ENCODE results near the gene APEH. TPM values are rescaled to one million over a fixed set of nuclear protein-coding genes. Genes with fewer than 3 reads are reported as not detected.
"Not testable (repeated sequence)": the region's sequence is repeated elsewhere in the genome, so short reads cannot be mapped to it uniquely, and the experiment has no call there.

APEH gene
- total RNA-seq, 1 donor from 2014 or later: 111 TPM

DNA sequence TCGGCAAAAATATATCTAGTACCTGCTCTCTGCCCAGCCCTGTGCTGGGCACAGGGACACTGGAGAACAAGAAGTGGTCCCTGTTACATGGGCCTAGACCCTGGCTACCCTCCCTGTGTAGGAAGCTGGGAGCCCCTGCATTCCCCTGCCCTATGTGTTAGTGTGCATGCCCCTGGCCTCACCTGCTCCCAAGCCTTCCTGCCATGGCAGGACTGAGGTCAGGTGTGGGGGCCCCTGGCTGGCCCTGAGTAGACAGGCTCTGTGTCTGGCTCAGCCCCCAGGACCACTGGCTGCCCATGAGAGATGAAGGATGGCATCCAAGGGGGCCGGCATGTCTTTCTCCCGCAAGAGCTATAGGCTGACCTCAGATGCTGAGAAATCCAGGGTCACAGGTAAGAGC lies 16.7 kb downstream of the APEH start:
- H3K27me3 Mint-ChIP-seq (ENCODE audit: low read depth); H3K36me3 Mint-ChIP-seq (ENCODE audit: low read depth); H3K9me3 Mint-ChIP-seq; intact Hi-C loops (cut with micrococcal nuclease); DNase-seq (ENCODE audit: low spot score); H3K27ac Mint-ChIP-seq: not testable (repeated sequence)
- Mint-ChIP-seq H3K4me3 (ENCODE audit: low read depth) (peak overlapping the region; percentile 96), H3K4me1 (ENCODE audit: low read depth) (peaks cover 18% of the 10 kb centered on the region)

DNA sequence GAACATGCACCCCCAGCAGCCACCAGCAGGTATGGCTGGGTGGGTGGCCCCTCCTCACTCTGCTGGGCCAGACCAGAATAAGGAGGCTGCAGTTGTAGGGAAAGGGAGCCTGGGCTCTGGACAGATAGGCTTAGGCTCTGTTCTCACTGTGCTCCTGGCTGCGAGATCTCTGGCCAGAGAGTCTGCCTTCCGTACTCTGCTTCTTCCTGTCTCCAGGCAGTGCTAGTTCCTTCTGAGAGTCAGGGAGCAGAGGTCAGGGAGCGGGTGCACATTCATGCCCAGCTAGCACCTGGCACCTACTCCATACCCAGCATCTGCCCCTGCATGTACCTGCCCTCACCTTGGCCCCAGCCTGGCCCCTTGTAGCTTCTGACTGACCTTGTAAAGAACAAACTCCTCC lies 17.3 kb downstream of the APEH start:
- H3K9me3 Mint-ChIP-seq; DNase-seq (ENCODE audit: low spot score); H3K4me3 Mint-ChIP-seq (ENCODE audit: low read depth); H3K27ac Mint-ChIP-seq; H3K36me3 Mint-ChIP-seq (ENCODE audit: low read depth); H3K27me3 Mint-ChIP-seq (ENCODE audit: low read depth); intact Hi-C loops (cut with micrococcal nuclease): not testable (repeated sequence)
- peaks cover 18% of the 10 kb centered on the region for H3K4me1 Mint-ChIP-seq (ENCODE audit: low read depth)

GRCh38 chr3:49694409-49695070 lies 20.4 kb downstream of the APEH start:
- H3K27me3 Mint-ChIP-seq (ENCODE audit: low read depth); H3K36me3 Mint-ChIP-seq (ENCODE audit: low read depth); H3K9me3 Mint-ChIP-seq; intact Hi-C loops (cut with micrococcal nuclease); H3K27ac Mint-ChIP-seq; H3K4me3 Mint-ChIP-seq (ENCODE audit: low read depth); DNase-seq (ENCODE audit: low spot score): not testable (repeated sequence)
- peaks cover 15% of the 10 kb centered on the region for H3K4me1 Mint-ChIP-seq (ENCODE audit: low read depth)

GRCh38 chr3:49695350-49696015 lies 21.3 kb downstream of the APEH start:
- H3K4me3 Mint-ChIP-seq (ENCODE audit: low read depth); intact Hi-C loops (cut with micrococcal nuclease); H3K4me1 Mint-ChIP-seq (ENCODE audit: low read depth); H3K9me3 Mint-ChIP-seq; H3K27ac Mint-ChIP-seq; DNase-seq (ENCODE audit: low spot score); H3K27me3 Mint-ChIP-seq (ENCODE audit: low read depth); H3K36me3 Mint-ChIP-seq (ENCODE audit: low read depth): not testable (repeated sequence)

DNA sequence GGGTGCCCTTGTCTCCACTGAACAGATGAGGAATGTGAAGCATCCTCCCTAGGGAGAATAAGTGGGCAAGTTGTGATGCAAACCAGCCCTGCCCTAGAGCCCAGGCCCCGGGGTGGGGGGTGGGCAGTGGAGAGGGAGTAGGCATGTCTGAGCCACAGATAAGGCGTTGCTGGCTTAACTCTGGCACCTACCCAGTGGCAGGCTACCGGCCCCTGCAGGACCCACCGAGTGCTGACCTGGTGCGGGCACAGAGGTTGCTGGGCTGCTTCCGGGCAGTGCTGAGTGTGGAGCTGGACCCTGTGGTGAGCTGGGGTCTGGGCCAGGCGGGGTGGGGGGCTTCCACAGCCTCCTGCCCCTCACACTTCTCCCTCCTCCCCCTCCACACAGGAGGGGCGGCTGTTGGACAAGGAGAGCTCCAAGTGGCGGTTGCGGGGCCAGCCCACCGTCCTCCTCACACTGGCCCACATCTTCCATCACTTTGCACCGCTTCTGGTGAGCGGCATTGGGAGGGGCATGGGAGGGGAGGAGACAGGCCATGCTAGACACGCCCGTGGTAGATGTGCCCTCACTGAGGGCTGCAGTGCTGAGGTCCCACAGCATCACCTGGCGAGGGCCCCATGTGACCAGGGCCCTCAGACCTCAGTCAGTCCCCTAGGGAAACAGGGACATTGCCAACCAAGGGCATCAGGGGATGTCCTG lies 25.3 kb downstream of the APEH start:
- no peak for DNase-seq (ENCODE audit: low spot score)
- intact Hi-C loops (cut with micrococcal nuclease): no loop called here
- Mint-ChIP-seq H3K9me3 (no peaks in the 10 kb centered on the region), H3K4me3 (ENCODE audit: low read depth) (no peak overlapping the region), H3K36me3 (ENCODE audit: low read depth) (peaks cover 8% of the 10 kb centered on the region), H3K4me1 (ENCODE audit: low read depth) (no peaks in the 10 kb centered on the region), H3K27me3 (ENCODE audit: low read depth) (no peaks in the 10 kb centered on the region), H3K27ac (no peak overlapping the region)

GRCh38 chr3:49700014-49700413 lies 25.9 kb downstream of the APEH start:
- H3K4me1 Mint-ChIP-seq (ENCODE audit: low read depth): no peaks in the 10 kb centered on the region
- intact Hi-C loops (cut with micrococcal nuclease): no loop called here
- peaks cover 8% of the 10 kb centered on the region for H3K36me3 Mint-ChIP-seq (ENCODE audit: low read depth)
- H3K27ac Mint-ChIP-seq: no peak overlapping the region
- no peak for DNase-seq (ENCODE audit: low spot score)
- no peak overlapping the region for H3K4me3 Mint-ChIP-seq (ENCODE audit: low read depth)
- no peaks in the 10 kb centered on the region for H3K27me3 Mint-ChIP-seq (ENCODE audit: low read depth)
- H3K9me3 Mint-ChIP-seq: no peaks in the 10 kb centered on the region

DNA sequence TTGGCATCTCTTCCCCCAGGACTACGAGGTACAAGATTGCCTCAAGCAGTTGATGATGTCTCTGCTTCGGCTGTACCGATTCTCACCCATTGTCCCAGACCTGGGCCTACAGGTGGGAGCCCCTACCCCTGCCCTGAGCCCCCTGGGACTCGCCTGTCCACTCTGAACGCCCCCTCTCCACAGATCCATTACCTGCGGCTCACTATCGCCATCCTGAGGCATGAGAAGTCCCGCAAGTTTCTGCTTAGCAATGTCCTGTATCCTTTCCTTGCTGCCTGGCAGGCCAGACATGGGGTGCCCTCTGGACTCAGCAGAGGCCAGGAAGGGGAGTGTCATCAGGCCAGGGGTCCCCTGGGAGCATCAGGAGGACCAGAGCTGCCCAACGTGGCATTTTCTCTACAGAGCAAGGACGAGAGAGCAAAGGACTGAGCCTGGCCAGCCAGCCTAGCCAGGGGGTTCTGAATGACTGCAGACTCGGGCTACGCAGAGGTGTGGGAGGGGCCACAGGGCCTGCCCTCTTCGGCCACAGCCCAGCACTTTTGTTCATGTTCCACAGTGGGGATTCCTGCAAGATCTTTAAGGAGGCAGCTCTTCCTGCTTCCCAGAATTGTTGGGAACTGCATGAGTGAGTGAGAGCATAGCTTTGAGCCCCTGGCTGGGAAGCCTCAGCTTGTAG lies 26.4 kb downstream of the APEH start:
- DNase-seq (ENCODE audit: low spot score): no peak
- Mint-ChIP-seq H3K4me3 (ENCODE audit: low read depth) (no peak overlapping the region), H3K36me3 (ENCODE audit: low read depth) (peaks cover 8% of the 10 kb centered on the region), H3K27me3 (ENCODE audit: low read depth) (no peaks in the 10 kb centered on the region), H3K4me1 (ENCODE audit: low read depth) (no peaks in the 10 kb centered on the region), H3K27ac (no peak overlapping the region), H3K9me3 (no peaks in the 10 kb centered on the region)
- intact Hi-C loops (cut with micrococcal nuclease): no loop called here

GRCh38 chr3:49701388-49702077 lies 27.4 kb downstream of the APEH start:
- no peak for DNase-seq (ENCODE audit: low spot score)
- Mint-ChIP-seq H3K27me3 (ENCODE audit: low read depth) (no peaks in the 10 kb centered on the region), H3K27ac (no peak overlapping the region), H3K4me3 (ENCODE audit: low read depth) (no peak overlapping the region), H3K9me3 (no peaks in the 10 kb centered on the region), H3K4me1 (ENCODE audit: low read depth) (no peaks in the 10 kb centered on the region), H3K36me3 (ENCODE audit: low read depth) (peaks cover 8% of the 10 kb centered on the region)
- intact Hi-C loops (cut with micrococcal nuclease): loop anchor here (2.0 kb wide), 1 partner anchor 17 kb away; the partner anchor contains the start of gene AMIGO3

DNA sequence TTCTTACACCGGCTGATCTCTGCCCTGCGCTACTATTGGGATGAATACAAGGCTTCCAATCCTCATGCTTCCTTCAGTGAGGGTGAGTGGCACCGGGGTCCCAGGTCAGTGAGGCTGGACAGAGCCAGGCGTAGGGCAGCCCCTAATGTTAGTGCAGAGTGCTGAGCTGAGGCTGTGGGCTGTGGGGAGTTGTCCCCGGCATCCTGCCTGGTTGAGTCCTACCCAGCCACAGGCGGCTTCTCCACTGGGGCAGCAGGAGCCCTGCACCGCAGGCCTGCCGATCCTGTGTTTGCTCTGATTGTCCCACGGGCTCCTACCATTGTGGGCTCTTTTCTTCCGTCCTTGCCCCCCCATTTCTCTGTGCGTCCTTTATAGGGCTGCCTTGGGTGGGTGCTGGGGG lies 28.5 kb downstream of the APEH start:
- no peak for DNase-seq (ENCODE audit: low spot score)
- Mint-ChIP-seq H3K27me3 (ENCODE audit: low read depth) (no peaks in the 10 kb centered on the region), H3K9me3 (no peaks in the 10 kb centered on the region), H3K27ac (no peak overlapping the region), H3K4me3 (ENCODE audit: low read depth) (no peak overlapping the region), H3K36me3 (ENCODE audit: low read depth) (peaks cover 16% of the 10 kb centered on the region), H3K4me1 (ENCODE audit: low read depth) (no peaks in the 10 kb centered on the region)
- intact Hi-C loops (cut with micrococcal nuclease): loop anchor here (1.0 to 2.0 kb wide), 2 partner anchors 16 to 137 kb away; partner anchors contain the start of gene AMIGO3

GRCh38 chr3:49703443-49703927 lies 29.3 kb downstream of the APEH start:
- Mint-ChIP-seq H3K27me3 (ENCODE audit: low read depth) (no peaks in the 10 kb centered on the region), H3K36me3 (ENCODE audit: low read depth) (peaks cover 18% of the 10 kb centered on the region), H3K9me3 (no peaks in the 10 kb centered on the region), H3K4me1 (ENCODE audit: low read depth) (no peaks in the 10 kb centered on the region), H3K27ac (no peak overlapping the region), H3K4me3 (ENCODE audit: low read depth) (no peak overlapping the region)
- DNase-seq (ENCODE audit: low spot score): peak; percentile 56
- intact Hi-C loops (cut with micrococcal nuclease): loop anchor here (1.0 to 2.0 kb wide), 2 partner anchors 15 to 136 kb away; partner anchors contain the start of gene AMIGO3

- no peak for DNase-seq (ENCODE audit: low spot score)
- Mint-ChIP-seq H3K27me3 (ENCODE audit: low read depth) (no peaks in the 10 kb centered on the region), H3K9me3 (no peaks in the 10 kb centered on the region), H3K27ac (no peak overlapping the region), H3K4me1 (ENCODE audit: low read depth) (no peaks in the 10 kb centered on the region), H3K4me3 (ENCODE audit: low read depth) (no peak overlapping the region), H3K36me3 (ENCODE audit: low read depth) (peaks cover 18% of the 10 kb centered on the region)
- intact Hi-C loops (cut with micrococcal nuclease): loop anchor here (1.0 to 2.0 kb wide), 2 partner anchors 15 to 135 kb away; partner anchors contain the start of gene AMIGO3
Measured at GRCh38 chr3:49703956-49704355, 29.8 kb downstream of the APEH start.

GRCh38 chr3:49704629-49705028 lies 30.5 kb downstream of the APEH start:
- intact Hi-C loops (cut with micrococcal nuclease): no loop called here
- Mint-ChIP-seq H3K4me1 (ENCODE audit: low read depth) (no peaks in the 10 kb centered on the region), H3K27me3 (ENCODE audit: low read depth) (no peaks in the 10 kb centered on the region)

More at GRCh38 chr3:49704629-49705028, 30.5 kb downstream of the APEH start:
- H3K27ac Mint-ChIP-seq: no peak overlapping the region
- peaks cover 18% of the 10 kb centered on the region for H3K36me3 Mint-ChIP-seq (ENCODE audit: low read depth)
- H3K9me3 Mint-ChIP-seq: no peaks in the 10 kb centered on the region
- no peak for DNase-seq (ENCODE audit: low spot score)
- no peak overlapping the region for H3K4me3 Mint-ChIP-seq (ENCODE audit: low read depth)

All from activated T-helper 2 cell treated with anti-CD3 and anti-CD28 coated beads, Interferon-gamma antibody, Interleukin-2, Interleukin-4, amounts not matched to agents 10 μg/mL and 5 μg/mL and 100 μg/mL, durations not matched to agents 14 hours and 24 hours and 36 hours (primary cell).